HEK293 (cell line): Measurements from ENCODE around the gene DSCAML1.

Experiments
- CTCF ChIA-PET: fragments of 350-600 bp; formaldehyde crosslinking; extraction: SDS; loops from one replicate; lab custom pipeline; 2021; ENCODE audit warnings: antibody characterized with exemption; lab: Yijun Ruan, JAX
- POLR2A ChIA-PET: fragments of 300-600 bp; formaldehyde crosslinking; extraction: SDS; loops from one replicate; lab custom pipeline; 2020; ENCODE audit warnings: antibody characterized with exemption, inconsistent platforms; lab: Yijun Ruan, JAX
- H3K27ac ChIP-seq: fragments of 200-500 bp; sonication (Bioruptor generic); 2 replicates; pipeline ENCODE4 v1.5.1; 2014; ENCODE audit warnings: low read depth, low read length, control low read depth, inconsistent platforms; ENCODE audit errors: extremely low read depth
- H3K36me3 ChIP-seq, 2 experiments: fragments of 200-500 bp in 1 of 2; sonication (Bioruptor generic) in 1 of 2; 1 replicate in 1 of 2; 2 replicates in 1 of 2; pipeline ENCODE4 v1.5.1; 2014 to 2017; ENCODE audit warnings: inconsistent platforms in 2 of 2, low read length in 2 of 2; ENCODE audit not compliant: control insufficient read depth in 2 of 2, insufficient read depth in 1 of 2
- H3K4me1 ChIP-seq: fragments of 200-500 bp; sonication (Bioruptor generic); 2 replicates; pipeline ENCODE4 v1.5.1; 2014; ENCODE audit warnings: mild to moderate bottlenecking, low read length, inconsistent platforms; ENCODE audit not compliant: control insufficient read depth, insufficient read depth
- H3K4me3 ChIP-seq: 2 replicates; pipeline ENCODE4 v1.5.1; 2011; ENCODE audit warnings: low read depth, mild to moderate bottlenecking, control low read depth, low read length, moderate library complexity
- H3K9me3 ChIP-seq: fragments of 200-500 bp; sonication (Bioruptor generic); 2 replicates; pipeline ENCODE4 v1.5.1; 2014; ENCODE audit warnings: low read depth, low read length, inconsistent platforms; ENCODE audit not compliant: control insufficient read depth, insufficient read depth
- KLF1 ChIP-seq: fragments of 450-650 bp; formaldehyde crosslinking; IDR thresholded peaks from 2 replicates; pipeline ENCODE4 v1.5.1; 2016; ENCODE audit warnings: missing biosample characterization, missing genetic modification characterization
- KLF10 ChIP-seq: fragments of 450-650 bp; IDR thresholded peaks from 2 replicates; pipeline ENCODE4 v1.5.1; 2018; ENCODE audit warnings: missing biosample characterization, mild to moderate bottlenecking, missing genetic modification characterization
- KLF16 ChIP-seq: fragments of 450-650 bp; formaldehyde crosslinking; IDR thresholded peaks from 2 replicates; pipeline ENCODE4 v1.5.1; 2017; ENCODE audit warnings: missing biosample characterization, missing genetic modification characterization
- KLF9 ChIP-seq: fragments of 450-650 bp; formaldehyde crosslinking; IDR thresholded peaks from 2 replicates; pipeline ENCODE4 v1.5.1; 2016; ENCODE audit warnings: missing biosample characterization, missing genetic modification characterization, low read depth
- REPIN1 ChIP-seq: fragments of 450-650 bp; formaldehyde crosslinking; IDR thresholded peaks from 2 replicates; pipeline ENCODE4 v1.5.1; 2017; ENCODE audit warnings: missing biosample characterization, missing genetic modification characterization, low read depth
- SCRT2 ChIP-seq: fragments of 450-650 bp; formaldehyde crosslinking; IDR thresholded peaks from 2 replicates; pipeline ENCODE4 v1.5.1; 2016; ENCODE audit warnings: missing biosample characterization, missing genetic modification characterization
- ZBTB21 ChIP-seq: fragments of 450-650 bp; formaldehyde crosslinking; IDR thresholded peaks from 2 replicates; pipeline ENCODE4 v1.5.1; 2017; ENCODE audit warnings: missing biosample characterization, missing genetic modification characterization
- ZFP69B ChIP-seq: fragments of 450-650 bp; formaldehyde crosslinking; IDR thresholded peaks from 2 replicates; pipeline ENCODE4 v1.5.1; 2016; ENCODE audit warnings: missing biosample characterization, missing genetic modification characterization
- ZNF121 ChIP-seq: fragments of 450-650 bp; formaldehyde crosslinking; IDR thresholded peaks from 2 replicates; pipeline ENCODE4 v1.5.1; 2016; ENCODE audit warnings: missing biosample characterization, missing genetic modification characterization
- ZNF184 ChIP-seq: fragments of 450-650 bp; IDR thresholded peaks from 2 replicates; pipeline ENCODE4 v1.5.1; 2018; ENCODE audit warnings: missing biosample characterization, mild to moderate bottlenecking, missing genetic modification characterization
- ZNF202 ChIP-seq: fragments of 450-650 bp; formaldehyde crosslinking; IDR thresholded peaks from 2 replicates; pipeline ENCODE4 v1.5.1; 2016; ENCODE audit warnings: missing biosample characterization, missing genetic modification characterization, borderline replicate concordance
- ZNF214 ChIP-seq: fragments of 450-650 bp; formaldehyde crosslinking; IDR thresholded peaks from 2 replicates; pipeline ENCODE4 v1.5.1; 2017; ENCODE audit warnings: missing biosample characterization, mild to moderate bottlenecking, missing genetic modification characterization, borderline replicate concordance
- ZNF324 ChIP-seq: fragments of 450-650 bp; formaldehyde crosslinking; IDR thresholded peaks from 2 replicates; pipeline ENCODE4 v1.5.1; 2016; ENCODE audit warnings: missing biosample characterization, missing genetic modification characterization
- ZNF354C ChIP-seq: fragments of 450-650 bp; formaldehyde crosslinking; IDR thresholded peaks from 2 replicates; pipeline ENCODE4 v1.5.1; 2016; ENCODE audit warnings: missing biosample characterization, missing genetic modification characterization, low read depth, borderline replicate concordance
- ZNF394 ChIP-seq: fragments of 450-650 bp; formaldehyde crosslinking; IDR thresholded peaks from 2 replicates; pipeline ENCODE4 v1.5.1; 2016; ENCODE audit warnings: missing biosample characterization, missing genetic modification characterization, mild to moderate bottlenecking, moderate library complexity, borderline replicate concordance
- ZNF404 ChIP-seq: fragments of 450-650 bp; formaldehyde crosslinking; IDR thresholded peaks from 2 replicates; pipeline ENCODE4 v1.5.1; 2017; ENCODE audit warnings: missing biosample characterization, missing genetic modification characterization
- ZNF423 ChIP-seq: fragments of 450-650 bp; formaldehyde crosslinking; IDR thresholded peaks from 2 replicates; pipeline ENCODE4 v1.5.1; 2016; ENCODE audit warnings: missing biosample characterization, missing genetic modification characterization
- ZNF555 ChIP-seq: fragments of 450-650 bp; formaldehyde crosslinking; conservative IDR thresholded peaks from 2 replicates; pipeline ENCODE4 v1.5.1; 2017; ENCODE audit warnings: missing biosample characterization, mild to moderate bottlenecking, missing genetic modification characterization, inconsistent platforms
- ZNF560 ChIP-seq: fragments of 450-650 bp; formaldehyde crosslinking; IDR thresholded peaks from 2 replicates; pipeline ENCODE4 v1.5.1; 2017; ENCODE audit warnings: missing biosample characterization, missing genetic modification characterization, borderline replicate concordance
- ZNF621 ChIP-seq: fragments of 450-650 bp; formaldehyde crosslinking; IDR thresholded peaks from 2 replicates; pipeline ENCODE4 v1.5.1; 2017; ENCODE audit warnings: missing biosample characterization, missing genetic modification characterization
- ZNF747 ChIP-seq: fragments of 450-650 bp; formaldehyde crosslinking; IDR thresholded peaks from 2 replicates; pipeline ENCODE4 v1.5.1; 2016; ENCODE audit warnings: missing biosample characterization, missing genetic modification characterization
- ZNF776 ChIP-seq: fragments of 450-650 bp; formaldehyde crosslinking; IDR thresholded peaks from 2 replicates; pipeline ENCODE4 v1.5.0; 2017; ENCODE audit warnings: missing biosample characterization, missing genetic modification characterization, borderline replicate concordance
- ZSCAN23 ChIP-seq: fragments of 450-650 bp; formaldehyde crosslinking; IDR thresholded peaks from 2 replicates; pipeline ENCODE4 v1.5.1; 2016; ENCODE audit warnings: missing biosample characterization, missing genetic modification characterization
- TF ChIP-seq, protein P1 (sequence below): fragments of 450-650 bp; formaldehyde crosslinking; IDR thresholded peaks from 2 replicates; pipeline ENCODE4 v1.5.1; 2016; ENCODE audit warnings: missing biosample characterization, missing genetic modification characterization
- TF ChIP-seq, protein P2 (sequence below): fragments of 450-650 bp; IDR thresholded peaks from 2 replicates; pipeline ENCODE4 v1.5.1; 2018; ENCODE audit warnings: missing biosample characterization, mild to moderate bottlenecking, missing genetic modification characterization
- TF ChIP-seq, protein P3 (sequence below): fragments of 450-650 bp; formaldehyde crosslinking; IDR thresholded peaks from 2 replicates; pipeline ENCODE4 v1.5.1; 2016; ENCODE audit warnings: missing biosample characterization, missing genetic modification characterization
- TF ChIP-seq, protein P4 (sequence below): fragments of 450-650 bp; formaldehyde crosslinking; IDR thresholded peaks from 2 replicates; pipeline ENCODE4 v1.5.1; 2016; ENCODE audit warnings: missing biosample characterization, missing genetic modification characterization

DSCAML1 gene

DNA sequence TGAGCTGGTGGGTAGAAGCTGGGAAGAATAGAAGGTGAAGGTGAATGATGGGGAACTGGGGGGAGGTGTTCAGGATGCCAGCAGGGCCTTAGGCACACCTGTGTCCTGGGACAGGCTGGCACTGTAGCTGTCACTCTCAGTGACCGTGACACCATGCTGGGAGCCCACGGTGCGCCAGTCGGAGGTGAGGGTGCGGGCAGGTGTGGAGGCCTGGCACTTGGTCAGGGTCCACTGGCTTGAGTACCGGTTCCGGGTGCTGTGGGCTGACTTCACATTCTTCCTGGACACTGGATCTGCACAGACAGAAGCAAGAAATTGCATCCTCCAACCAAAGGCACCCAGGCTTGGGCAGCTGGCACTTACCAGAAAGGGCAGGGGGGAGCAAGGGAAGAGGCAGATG lies 365.6 kb downstream of the DSCAML1 start:
- Histone ChIP-seq H3K27ac (no peak overlapping the region), H3K36me3 (no peaks in the 10 kb centered on the region), H3K4me1 (no peaks in the 10 kb centered on the region), H3K9me3 (no peaks in the 10 kb centered on the region), H3K4me3 (no peak overlapping the region)
- ChIA-PET POLR2A (no interaction called here), CTCF (interaction anchor here (0.6 to 1.4 kb wide), 3 partner anchors 11 to 376 kb away, joined by 3 read pairs; no protein-coding TSS in a partner anchor)
- TF ChIP-seq ZNF121 (tag by site-specific recombination) (no peak), ZNF555 (no peak), ZNF423 (tag by site-specific recombination) (no peak), ZNF354C (no peak), ZNF184 (tag by site-specific recombination) (no peak), ZNF214 (tag by site-specific recombination) (no peak), KLF1 (no peak), ZNF404 (tag by site-specific recombination) (no peak), KLF9 (no peak), ZNF621 (tag by site-specific recombination) (no peak), SCRT2 (tag by site-specific recombination) (no peak), KLF10 (no peak)
- TF ChIP-seq, protein P1, sequence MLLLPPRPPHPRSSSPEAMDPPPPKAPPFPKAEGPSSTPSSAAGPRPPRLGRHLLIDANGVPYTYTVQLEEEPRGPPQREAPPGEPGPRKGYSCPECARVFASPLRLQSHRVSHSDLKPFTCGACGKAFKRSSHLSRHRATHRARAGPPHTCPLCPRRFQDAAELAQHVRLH (tag by site-specific recombination): no peak
- TF ChIP-seq, protein P2, sequence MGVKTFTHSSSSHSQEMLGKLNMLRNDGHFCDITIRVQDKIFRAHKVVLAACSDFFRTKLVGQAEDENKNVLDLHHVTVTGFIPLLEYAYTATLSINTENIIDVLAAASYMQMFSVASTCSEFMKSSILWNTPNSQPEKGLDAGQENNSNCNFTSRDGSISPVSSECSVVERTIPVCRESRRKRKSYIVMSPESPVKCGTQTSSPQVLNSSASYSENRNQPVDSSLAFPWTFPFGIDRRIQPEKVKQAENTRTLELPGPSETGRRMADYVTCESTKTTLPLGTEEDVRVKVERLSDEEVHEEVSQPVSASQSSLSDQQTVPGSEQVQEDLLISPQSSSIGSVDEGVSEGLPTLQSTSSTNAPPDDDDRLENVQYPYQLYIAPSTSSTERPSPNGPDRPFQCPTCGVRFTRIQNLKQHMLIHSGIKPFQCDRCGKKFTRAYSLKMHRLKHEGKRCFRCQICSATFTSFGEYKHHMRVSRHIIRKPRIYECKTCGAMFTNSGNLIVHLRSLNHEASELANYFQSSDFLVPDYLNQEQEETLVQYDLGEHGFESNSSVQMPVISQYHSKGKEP: no peak
- TF ChIP-seq, protein P3, sequence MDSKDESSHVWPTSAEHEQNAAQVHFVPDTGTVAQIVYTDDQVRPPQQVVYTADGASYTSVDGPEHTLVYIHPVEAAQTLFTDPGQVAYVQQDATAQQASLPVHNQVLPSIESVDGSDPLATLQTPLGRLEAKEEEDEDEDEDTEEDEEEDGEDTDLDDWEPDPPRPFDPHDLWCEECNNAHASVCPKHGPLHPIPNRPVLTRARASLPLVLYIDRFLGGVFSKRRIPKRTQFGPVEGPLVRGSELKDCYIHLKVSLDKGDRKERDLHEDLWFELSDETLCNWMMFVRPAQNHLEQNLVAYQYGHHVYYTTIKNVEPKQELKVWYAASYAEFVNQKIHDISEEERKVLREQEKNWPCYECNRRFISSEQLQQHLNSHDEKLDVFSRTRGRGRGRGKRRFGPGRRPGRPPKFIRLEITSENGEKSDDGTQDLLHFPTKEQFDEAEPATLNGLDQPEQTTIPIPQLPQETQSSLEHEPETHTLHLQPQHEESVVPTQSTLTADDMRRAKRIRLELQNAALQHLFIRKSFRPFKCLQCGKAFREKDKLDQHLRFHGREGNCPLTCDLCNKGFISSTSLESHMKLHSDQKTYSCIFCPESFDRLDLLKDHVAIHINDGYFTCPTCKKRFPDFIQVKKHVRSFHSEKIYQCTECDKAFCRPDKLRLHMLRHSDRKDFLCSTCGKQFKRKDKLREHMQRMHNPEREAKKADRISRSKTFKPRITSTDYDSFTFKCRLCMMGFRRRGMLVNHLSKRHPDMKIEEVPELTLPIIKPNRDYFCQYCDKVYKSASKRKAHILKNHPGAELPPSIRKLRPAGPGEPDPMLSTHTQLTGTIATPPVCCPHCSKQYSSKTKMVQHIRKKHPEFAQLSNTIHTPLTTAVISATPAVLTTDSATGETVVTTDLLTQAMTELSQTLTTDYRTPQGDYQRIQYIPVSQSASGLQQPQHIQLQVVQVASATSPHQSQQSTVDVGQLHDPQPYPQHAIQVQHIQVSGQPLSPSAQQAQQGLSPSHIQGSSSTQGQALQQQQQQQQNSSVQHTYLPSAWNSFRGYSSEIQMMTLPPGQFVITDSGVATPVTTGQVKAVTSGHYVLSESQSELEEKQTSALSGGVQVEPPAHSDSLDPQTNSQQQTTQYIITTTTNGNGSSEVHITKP (tag by site-specific recombination): no peak
- TF ChIP-seq, all 188 proteins: peak for 0

DNA sequence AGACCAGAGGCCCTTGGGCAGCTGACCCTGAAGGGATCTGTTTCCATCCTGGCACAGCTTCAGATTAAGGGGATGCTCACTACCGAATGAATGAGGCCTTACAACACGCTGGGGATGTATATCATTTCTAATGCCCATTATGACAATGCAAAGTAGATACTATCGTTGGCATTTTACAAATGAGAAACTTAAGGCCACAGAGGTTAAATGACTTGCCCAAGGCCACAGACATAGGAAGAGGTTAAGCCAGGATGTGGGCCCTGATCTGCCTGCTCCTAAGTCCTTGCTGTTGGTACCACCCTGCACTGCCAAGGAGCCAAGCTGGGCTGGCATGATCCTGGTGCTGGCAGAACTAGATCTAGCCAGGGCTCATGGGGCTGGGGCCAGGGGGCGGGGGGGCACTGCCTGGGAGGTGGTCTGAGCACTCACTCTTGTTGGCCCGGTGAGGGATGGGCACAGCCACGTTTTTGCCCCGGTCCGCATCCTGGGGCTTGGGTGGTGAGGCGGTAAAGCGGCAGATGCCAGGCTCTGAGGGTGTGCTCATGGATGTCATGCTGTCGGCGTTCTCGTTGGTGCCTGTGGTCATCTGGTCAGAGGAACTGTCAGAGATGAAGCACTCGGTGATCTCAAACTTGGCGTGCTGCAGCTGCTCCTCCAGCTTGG lies 366.6 kb downstream of the DSCAML1 start:
- CTCF ChIA-PET: interaction anchor here (0.7 to 1.4 kb wide), 3 partner anchors 14 to 379 kb away, joined by 3 to 6 read pairs (median 3); no protein-coding TSS in a partner anchor
- no peaks in the 10 kb centered on the region for H3K4me1 ChIP-seq
- H3K9me3 ChIP-seq: no peaks in the 10 kb centered on the region
- H3K27ac ChIP-seq: no peak overlapping the region
- no peaks in the 10 kb centered on the region for H3K36me3 ChIP-seq
- POLR2A ChIA-PET: no interaction called here
- no peak overlapping the region for H3K4me3 ChIP-seq
- TF ChIP-seq ZSCAN23 (tag by site-specific recombination): no peak
- no peak for TF ChIP-seq ZNF394 (tag by site-specific recombination)
- no peak for TF ChIP-seq ZNF324 (tag by site-specific recombination)
- no peak for TF ChIP-seq REPIN1 (tag by site-specific recombination)
- TF ChIP-seq ZNF202: no peak
- no peak for TF ChIP-seq ZNF776 (tag by site-specific recombination)
- TF ChIP-seq ZFP69B: no peak
- no peak for TF ChIP-seq ZNF747
- no peak for TF ChIP-seq ZNF560
- TF ChIP-seq, protein P4, sequence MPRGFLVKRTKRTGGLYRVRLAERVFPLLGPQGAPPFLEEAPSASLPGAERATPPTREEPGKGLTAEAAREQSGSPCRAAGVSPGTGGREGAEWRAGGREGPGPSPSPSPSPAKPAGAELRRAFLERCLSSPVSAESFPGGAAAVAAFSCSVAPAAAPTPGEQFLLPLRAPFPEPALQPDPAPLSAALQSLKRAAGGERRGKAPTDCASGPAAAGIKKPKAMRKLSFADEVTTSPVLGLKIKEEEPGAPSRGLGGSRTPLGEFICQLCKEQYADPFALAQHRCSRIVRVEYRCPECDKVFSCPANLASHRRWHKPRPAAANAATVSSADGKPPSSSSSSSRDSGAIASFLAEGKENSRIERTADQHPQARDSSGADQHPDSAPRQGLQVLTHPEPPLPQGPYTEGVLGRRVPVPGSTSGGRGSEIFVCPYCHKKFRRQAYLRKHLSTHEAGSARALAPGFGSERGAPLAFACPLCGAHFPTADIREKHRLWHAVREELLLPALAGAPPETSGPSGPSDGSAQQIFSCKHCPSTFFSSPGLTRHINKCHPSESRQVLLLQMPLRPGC (tag by site-specific recombination): no peak
- TF ChIP-seq ZNF423 (tag by site-specific recombination): no peak
- no peak for TF ChIP-seq KLF16
- no peak for TF ChIP-seq ZBTB21
